ENCODE data around the gene NRP2. TPM values are rescaled to one million over a fixed set of nuclear protein-coding genes. Genes with fewer than 3 reads are reported as not detected.

Gene NRP2
- total RNA-seq, 4 donors from 2014 or later, result 4.0 to 11.5 (median 5.9) TPM

DNA sequence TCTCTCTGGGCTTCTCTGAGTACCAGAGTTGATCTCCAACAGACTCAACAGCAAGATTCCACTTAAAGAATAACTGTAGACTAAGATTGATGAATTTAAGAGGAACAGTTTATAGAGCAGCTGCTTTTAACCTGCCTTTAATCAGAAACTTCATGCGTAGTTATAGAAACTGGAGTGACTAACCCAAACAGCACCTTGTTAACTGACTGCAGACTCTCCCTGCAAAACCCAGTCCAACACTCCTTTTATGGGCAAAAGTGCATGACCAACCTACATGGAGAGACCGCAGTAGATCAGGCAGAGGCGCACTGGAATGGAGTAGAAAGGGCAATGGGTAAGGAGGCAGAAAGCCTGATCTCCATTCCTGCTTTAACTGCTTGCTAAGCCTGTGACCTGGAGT lies 110.6 kb downstream of the NRP2 start:
- 89 to 91% methylated on average over 3 of the region's 3 CpGs for WGBS, 2 donors
- TF ChIP-seq POLR2A (IDR thresholded peaks at IDR 0.05), result no peak
- TF ChIP-seq, protein P1, sequence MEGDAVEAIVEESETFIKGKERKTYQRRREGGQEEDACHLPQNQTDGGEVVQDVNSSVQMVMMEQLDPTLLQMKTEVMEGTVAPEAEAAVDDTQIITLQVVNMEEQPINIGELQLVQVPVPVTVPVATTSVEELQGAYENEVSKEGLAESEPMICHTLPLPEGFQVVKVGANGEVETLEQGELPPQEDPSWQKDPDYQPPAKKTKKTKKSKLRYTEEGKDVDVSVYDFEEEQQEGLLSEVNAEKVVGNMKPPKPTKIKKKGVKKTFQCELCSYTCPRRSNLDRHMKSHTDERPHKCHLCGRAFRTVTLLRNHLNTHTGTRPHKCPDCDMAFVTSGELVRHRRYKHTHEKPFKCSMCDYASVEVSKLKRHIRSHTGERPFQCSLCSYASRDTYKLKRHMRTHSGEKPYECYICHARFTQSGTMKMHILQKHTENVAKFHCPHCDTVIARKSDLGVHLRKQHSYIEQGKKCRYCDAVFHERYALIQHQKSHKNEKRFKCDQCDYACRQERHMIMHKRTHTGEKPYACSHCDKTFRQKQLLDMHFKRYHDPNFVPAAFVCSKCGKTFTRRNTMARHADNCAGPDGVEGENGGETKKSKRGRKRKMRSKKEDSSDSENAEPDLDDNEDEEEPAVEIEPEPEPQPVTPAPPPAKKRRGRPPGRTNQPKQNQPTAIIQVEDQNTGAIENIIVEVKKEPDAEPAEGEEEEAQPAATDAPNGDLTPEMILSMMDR (IDR thresholded peaks at IDR 0.05), result no peak
- no peak for DNase-seq (ENCODE audit: low spot score in 2 of 2)

DNA sequence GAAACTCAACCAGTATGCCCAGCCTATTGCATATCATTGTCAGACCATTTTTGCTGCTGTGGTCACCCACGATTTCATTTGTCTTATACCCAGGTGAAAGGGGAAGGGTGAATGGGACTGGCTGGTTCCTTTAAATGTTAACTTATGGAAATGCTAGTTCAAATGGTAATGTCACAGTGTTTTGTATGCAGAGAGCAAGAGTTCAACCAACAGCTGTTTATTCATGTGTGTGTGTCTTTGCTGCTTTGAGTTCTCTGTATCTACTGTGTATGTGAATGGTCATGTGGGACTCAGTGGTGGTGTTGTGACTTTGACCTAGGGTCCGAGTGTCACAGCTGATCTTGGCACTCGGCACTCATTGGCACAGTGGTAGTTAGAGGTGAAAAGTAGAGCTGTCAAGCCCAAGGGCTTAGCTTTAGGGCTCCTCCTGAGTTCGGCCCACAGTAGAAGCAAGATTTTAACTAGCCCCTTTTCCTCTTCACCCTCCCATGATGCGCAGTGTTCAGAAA lies 114.6 kb downstream of the NRP2 start:
- intact Hi-C loops (cut with DNase I; ENCODE audit: low total_unique reads), result no loop called here
- no peak for DNase-seq (ENCODE audit: low spot score in 2 of 2)
- H3K4me3 ChIP-seq (ENCODE audit: low read depth, poor library complexity, severe bottlenecking), result no peak overlapping the region
- WGBS, 2 donors, result 91 to 95% methylated on average over 5 of the region's 5 CpGs
- no peak for TF ChIP-seq POLR2A (IDR thresholded peaks at IDR 0.05)
- TF ChIP-seq, protein P1 (IDR thresholded peaks at IDR 0.05), result no peak

More for the DNA sequence above, 110.6 kb downstream of the NRP2 start:
- intact Hi-C loops (cut with DNase I; ENCODE audit: low total_unique reads), result no loop called here
- no peak overlapping the region for H3K4me3 ChIP-seq (ENCODE audit: low read depth, poor library complexity, severe bottlenecking)

DNA sequence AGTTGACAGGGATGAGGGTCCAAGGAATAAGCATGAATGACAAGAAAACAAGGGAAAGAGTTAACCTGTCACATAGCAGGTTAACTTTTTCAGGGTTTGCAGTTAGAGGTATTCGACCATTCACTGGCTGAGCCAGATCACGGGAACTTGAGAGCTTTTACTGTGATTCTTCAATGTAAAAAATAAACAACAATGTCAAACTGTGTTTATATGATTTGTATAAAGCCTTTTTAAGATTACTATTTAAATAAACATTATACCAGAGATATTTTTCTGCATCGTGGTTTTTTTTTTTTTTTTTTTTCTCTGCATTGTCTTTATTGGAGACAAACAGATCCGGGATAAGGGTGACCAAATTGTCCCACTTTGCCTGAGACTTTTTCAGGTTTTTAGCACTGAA lies 115.6 kb downstream of the NRP2 start:
- 95 to 97% methylated on average over 4 of the region's 4 CpGs for WGBS, 2 donors
- DNase-seq (ENCODE audit: low spot score in 2 of 2), result no peak
- H3K4me3 ChIP-seq (ENCODE audit: low read depth, poor library complexity, severe bottlenecking), result no peak overlapping the region
- TF ChIP-seq, protein P1 (IDR thresholded peaks at IDR 0.05), result no peak
- TF ChIP-seq POLR2A (IDR thresholded peaks at IDR 0.05), result no peak
- intact Hi-C loops (cut with DNase I; ENCODE audit: low total_unique reads), result no loop called here

DNA sequence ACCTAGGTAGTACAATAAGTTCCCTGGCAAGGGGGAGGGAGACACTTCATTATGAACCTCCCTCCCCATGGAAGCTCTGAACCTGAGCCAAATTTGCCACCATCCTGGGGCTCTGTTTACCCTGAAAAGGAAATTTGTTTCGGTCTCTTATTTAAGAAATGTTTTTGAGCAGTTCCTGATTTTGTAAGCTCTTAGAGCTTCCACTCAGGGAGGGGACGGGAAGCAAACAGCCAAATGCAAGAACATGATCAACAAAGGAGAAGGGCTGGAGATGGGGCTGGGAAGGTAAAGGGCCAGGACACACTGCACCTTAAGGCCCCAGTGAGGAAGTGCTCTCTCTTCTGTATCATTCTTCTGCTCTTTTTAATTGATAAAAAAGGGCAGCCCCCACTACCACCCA lies 117.9 kb downstream of the NRP2 start:
- 77 to 84% methylated on average over 2 of the region's 2 CpGs for WGBS, 2 donors
- DNase-seq (ENCODE audit: low spot score in 2 of 2), result no peak
- intact Hi-C loops (cut with DNase I; ENCODE audit: low total_unique reads), result no loop called here
- H3K4me3 ChIP-seq (ENCODE audit: low read depth, poor library complexity, severe bottlenecking), result no peak overlapping the region
- TF ChIP-seq POLR2A (IDR thresholded peaks at IDR 0.05), result no peak
- TF ChIP-seq, protein P1 (IDR thresholded peaks at IDR 0.05), result no peak

DNA sequence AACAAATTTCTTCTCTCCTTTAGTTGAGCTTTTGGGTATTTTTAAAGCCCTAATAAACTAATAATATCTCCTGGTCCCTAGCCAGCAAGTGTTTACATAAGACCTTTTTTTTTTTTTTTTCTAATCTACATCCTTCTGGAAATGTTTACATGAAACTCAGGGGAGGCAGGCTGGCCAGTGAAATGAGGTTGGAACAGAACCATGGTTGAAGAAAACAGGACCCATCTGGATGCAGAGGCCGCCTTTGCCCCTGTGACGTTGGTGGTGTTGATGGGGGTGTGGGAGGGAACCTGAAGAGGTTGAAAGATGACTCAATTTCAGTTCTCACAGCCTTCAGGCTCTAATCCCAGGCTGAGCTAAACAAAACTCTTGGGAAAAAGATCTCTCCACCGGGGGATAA lies 118.5 kb downstream of the NRP2 start:
- no peak for TF ChIP-seq POLR2A (IDR thresholded peaks at IDR 0.05)
- TF ChIP-seq, protein P1 (IDR thresholded peaks at IDR 0.05), result no peak
- WGBS, 2 donors, result 54 to 58% methylated on average over 3 of the region's 3 CpGs
- H3K4me3 ChIP-seq (ENCODE audit: low read depth, poor library complexity, severe bottlenecking), result no peak overlapping the region
- intact Hi-C loops (cut with DNase I; ENCODE audit: low total_unique reads), result no loop called here
- DNase-seq (ENCODE audit: low spot score in 2 of 2), result no peak

DNA sequence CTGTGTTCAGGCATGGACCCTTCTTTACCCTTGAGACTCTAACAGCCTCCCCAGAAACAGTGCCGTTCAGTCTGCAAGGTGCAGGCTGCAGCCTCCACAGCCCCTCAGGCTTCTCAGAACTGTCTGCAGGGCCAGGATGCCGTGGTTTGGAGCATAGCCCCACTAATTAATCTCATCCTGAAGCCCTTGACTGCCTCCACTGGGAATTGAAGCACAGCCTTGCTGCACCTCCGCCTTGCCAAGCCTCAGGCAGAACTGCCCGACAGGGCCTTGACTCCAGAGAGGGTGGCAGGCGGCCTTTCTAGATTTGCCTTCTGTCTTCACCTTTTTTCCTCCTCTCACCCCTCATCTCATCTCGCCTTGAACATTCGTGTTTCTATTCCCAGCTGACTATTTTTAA lies 119.8 kb downstream of the NRP2 start:
- no peak overlapping the region for H3K4me3 ChIP-seq (ENCODE audit: low read depth, poor library complexity, severe bottlenecking)
- WGBS, 2 donors, result 81 to 88% methylated on average over 6 to 7 of the region's 7 CpGs
- no peak for TF ChIP-seq POLR2A (IDR thresholded peaks at IDR 0.05)
- TF ChIP-seq, protein P1 (IDR thresholded peaks at IDR 0.05), result no peak
- no peak for DNase-seq (ENCODE audit: low spot score in 2 of 2)
- intact Hi-C loops (cut with DNase I; ENCODE audit: low total_unique reads), result no loop called here
